GM18517 (cell line): ENCODE results near the gene KLHL17.
"Not testable (repeated sequence)": the region's sequence is repeated elsewhere in the genome, so short reads cannot be mapped to it uniquely, and the experiment has no call there.

Experiments used
- ATAC-seq: cut with Tn5 transposase; IDR thresholded peaks from one replicate; pipeline ENCODE4 v1.9.1; 2021; ENCODE audit warnings: mild to moderate bottlenecking, moderate library complexity; ENCODE audit not compliant: unreplicated experiment

The KLHL17 gene

GRCh38 chr1:998995-999724 is 38.8 kb downstream of the KLHL17 start:
- ATAC-seq = no peak

- ATAC-seq = no peak
Observed at GRCh38 chr1:999725-1000356, 39.5 kb downstream of the KLHL17 start, which contains the start of gene HES4. TSS of gene HES4 (minus strand) at chr1:1000097. CDS start at chr1:999973, 124 bp downstream.

GRCh38 chr1:1000357-1001056 is 40.1 kb downstream of the KLHL17 start:
- no peak for ATAC-seq

- ATAC-seq = no peak
Observed at GRCh38 chr1:1001057-1001783, 40.8 kb downstream of the KLHL17 start.

GRCh38 chr1:1003618-1004419 is 43.4 kb downstream of the KLHL17 start:
- no peak for ATAC-seq

GRCh38 chr1:1004420-1004779 is 44.0 kb downstream of the KLHL17 start:
- ATAC-seq = no peak

GRCh38 chr1:1004780-1005697 is 44.7 kb downstream of the KLHL17 start:
- ATAC-seq = no peak

- no peak for ATAC-seq
Observed at GRCh38 chr1:1005774-1006304, 45.5 kb downstream of the KLHL17 start.

- ATAC-seq = no peak
Observed at GRCh38 chr1:1006305-1007159, 46.1 kb downstream of the KLHL17 start.

GRCh38 chr1:1010131-1010530 is 49.7 kb downstream of the KLHL17 start:
- not testable (repeated sequence) for ATAC-seq

- ATAC-seq = no peak
Observed at GRCh38 chr1:1011396-1011949, 51.1 kb downstream of the KLHL17 start.

- ATAC-seq = not testable (repeated sequence)
Observed at GRCh38 chr1:1012736-1013104, 52.3 kb downstream of the KLHL17 start.

- peak; percentile 92 for ATAC-seq
Observed at GRCh38 chr1:1013105-1013921, 52.9 kb downstream of the KLHL17 start, which contains the start of gene ISG15. TSS of gene ISG15 (plus strand) at chr1:1013497. CDS start at chr1:1013574, 77 bp downstream.

GRCh38 chr1:1013922-1014648 is 53.7 kb downstream of the KLHL17 start:
- no peak for ATAC-seq

- ATAC-seq = no peak
Observed at GRCh38 chr1:1014799-1015681, 54.7 kb downstream of the KLHL17 start.
